Right lobe of liver (tissue), 6 donors: Measurements from ENCODE around the gene PLXNC1. TPM values are rescaled to one million over a fixed set of nuclear protein-coding genes. Genes with fewer than 3 reads are reported as not detected.
A peak's percentile ranks its signal among the peaks of the same experiment; 100 is the strongest.

ENCODE experiments used
- ATAC-seq, 4 donors: fragments of 200-7000 bp; cut with Tn5 transposase; one replicate each; pipeline ENCODE4 v1.9.1; 2020; ENCODE audit warnings: mild to moderate bottlenecking in 4 of 4, moderate library complexity in 4 of 4
- DNase-seq, 3 donors: peaks; one replicate each; pipeline ENCODE4 v3.0.0-alpha.2; 2020
- H3K27ac ChIP-seq, 3 donors: fragments of 200-600 bp; one replicate each; pipeline ENCODE4 v1.8.0; 2022
- H3K27me3 ChIP-seq, 2 donors: fragments of 200-600 bp; one replicate each; pipeline ENCODE4 v1.8.0; 2022
- H3K36me3 ChIP-seq, 4 donors: fragments of 200-600 bp; sonication (generic) in 1 of 4; one replicate each; pipeline versions ENCODE4 v1.5.1 to v1.8.0; 2017 to 2022; ENCODE audit warnings: control low read depth in 1 of 4
- H3K4me1 ChIP-seq, 4 donors: fragments of 200-600 bp; sonication (generic) in 1 of 4; one replicate each; pipeline versions ENCODE4 v1.5.1 to v1.8.0; 2017 to 2022; ENCODE audit warnings: control low read depth in 1 of 4
- H3K4me3 ChIP-seq, 3 donors: fragments of 200-600 bp; one replicate each; pipeline ENCODE4 v1.8.0; 2022
- H3K9me3 ChIP-seq, 4 donors: fragments of 200-600 bp; sonication (generic) in 1 of 4; one replicate each; pipeline versions ENCODE4 v1.5.1 to v1.8.0; 2017 to 2022; ENCODE audit warnings: control low read depth in 1 of 4
- CTCF ChIP-seq, 4 donors: fragments of 200-600 bp in 3 of 4; fragments of 450-650 bp in 1 of 4; IDR thresholded peaks; one replicate each; pipeline versions ENCODE4 v1.5.1 to v1.8.0; 2016 to 2022; ENCODE audit warnings: antibody characterized with exemption in 4 of 4, mild to moderate bottlenecking in 2 of 4
- POLR2A ChIP-seq: fragments of 450-650 bp; IDR thresholded peaks from one replicate; pipeline ENCODE4 v1.6.1; 2017; ENCODE audit warnings: antibody characterized with exemption, mild to moderate bottlenecking
- WGBS: methylation state at CpG from one replicate; pipeline ENCODE4 v1.1.6; 2018; ENCODE audit warnings: low coverage, low lambda C conversion rate; ENCODE audit not compliant: insufficient coverage; ENCODE audit errors: missing lambda C conversion rate; 5-methylcytosine and 5-hydroxymethylcytosine counted together
- intact Hi-C, 2 donors: fragments of 100-400 bp; cut with DNase I; formaldehyde crosslinking; loops; one replicate each; pipeline versions ENCODE4 v1.11.2 to v1.14.1; 2022
- total RNA-seq, 6 experiments: library from RNA; depleted of rRNA in 2 of 6; stranded (reverse); fragments of >200 nt in 2 of 6; fragmentation: NEBNext Ultra II Directional in 3 of 6; extraction: Animal tissue kit (Norgen Biotek cat#: 25700) in 3 of 6; gene quantifications; one replicate each; pipeline versions ENCODE4 v1.1.0 to v1.2.4, GENCODE V29; 2016 to 2023
- donor health status: DM: no; HTN: yes; CAD: no.
- donor health status: DM: no; HTN: no; CAD: no.
- donor health status: DM: no; HTN: no; CAD: no.
- donor health status: DM: no; HTN: yes; CAD: no.
- donor health status: DM: no; HTN: yes; CAD: no.

PLXNC1 gene
- total RNA-seq, 6 experiments from 2014 or later, result 1.6 to 7.0 (median 3.5) TPM

DNA sequence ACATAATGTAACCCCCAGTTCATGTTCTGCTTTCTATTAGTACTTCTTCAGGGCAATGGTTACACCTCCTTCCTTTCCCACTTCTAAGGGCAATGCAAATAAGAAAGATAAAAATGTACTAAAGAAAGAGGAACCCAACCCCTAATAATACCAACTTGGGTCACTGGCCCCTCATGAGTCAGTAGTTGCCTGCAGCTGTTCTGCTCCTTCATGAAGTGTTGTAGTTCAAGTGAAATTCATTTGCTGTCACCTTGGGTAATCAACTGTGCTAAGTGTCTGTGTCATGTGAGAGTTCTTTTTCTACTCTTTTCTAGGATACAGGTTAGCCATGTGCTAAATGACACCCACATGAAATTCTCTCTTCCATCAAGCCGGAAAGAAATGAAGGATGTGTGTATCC lies 91.8 kb downstream of the PLXNC1 start:
- peak in 2 of 4 donors; percentile 60 to 67 for ATAC-seq
- H3K36me3 ChIP-seq, result no peaks in the 10 kb centered on the region
- H3K9me3 ChIP-seq, result no peaks in the 10 kb centered on the region
- TF ChIP-seq CTCF (IDR thresholded peaks at IDR 0.05) (no peak), POLR2A (no peak)
- intact Hi-C loops, result no loop called here
- H3K4me3 ChIP-seq, result no peak overlapping the region
- 100% methylated on average over 1 of the region's 1 CpG for WGBS
- DNase-seq, result no peak
- no peaks in the 10 kb centered on the region for H3K4me1 ChIP-seq
- no peaks in the 10 kb centered on the region for H3K27me3 ChIP-seq
- H3K27ac ChIP-seq, result no peak overlapping the region

DNA sequence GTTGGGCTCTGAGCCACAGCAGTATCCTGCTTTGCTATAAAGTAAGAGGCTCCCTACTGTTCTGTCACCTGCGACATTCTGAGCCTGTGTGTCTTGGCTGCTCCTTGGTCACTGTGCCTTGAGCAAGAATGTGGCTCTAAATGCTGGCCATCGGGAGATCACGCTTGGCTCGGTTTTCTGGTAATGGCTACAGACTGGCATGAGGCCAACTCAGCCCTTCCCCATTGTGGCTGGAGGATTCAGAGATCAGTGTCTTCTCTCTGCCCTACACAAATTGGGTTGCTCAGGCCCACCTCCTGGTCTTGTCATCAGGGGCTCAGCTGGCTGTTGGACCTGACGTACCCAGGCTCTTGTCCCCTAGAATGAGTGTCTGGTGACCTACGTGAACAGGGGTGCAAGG lies 94.5 kb downstream of the PLXNC1 start:
- DNase-seq (peak in 1 of 3 donors; percentile 25), ATAC-seq (peak in 1 of 4 donors; percentile 11)
- intact Hi-C loops, result no loop called here
- Histone ChIP-seq H3K4me3 (no peak overlapping the region), H3K4me1 (no peaks in the 10 kb centered on the region), H3K27me3 (no peaks in the 10 kb centered on the region), H3K36me3 (no peaks in the 10 kb centered on the region), H3K9me3 (no peaks in the 10 kb centered on the region), H3K27ac (no peak overlapping the region)
- TF ChIP-seq CTCF (IDR thresholded peaks at IDR 0.05) (no peak), POLR2A (no peak)
- 17% methylated on average over 1 of the region's 6 CpGs for WGBS

DNA sequence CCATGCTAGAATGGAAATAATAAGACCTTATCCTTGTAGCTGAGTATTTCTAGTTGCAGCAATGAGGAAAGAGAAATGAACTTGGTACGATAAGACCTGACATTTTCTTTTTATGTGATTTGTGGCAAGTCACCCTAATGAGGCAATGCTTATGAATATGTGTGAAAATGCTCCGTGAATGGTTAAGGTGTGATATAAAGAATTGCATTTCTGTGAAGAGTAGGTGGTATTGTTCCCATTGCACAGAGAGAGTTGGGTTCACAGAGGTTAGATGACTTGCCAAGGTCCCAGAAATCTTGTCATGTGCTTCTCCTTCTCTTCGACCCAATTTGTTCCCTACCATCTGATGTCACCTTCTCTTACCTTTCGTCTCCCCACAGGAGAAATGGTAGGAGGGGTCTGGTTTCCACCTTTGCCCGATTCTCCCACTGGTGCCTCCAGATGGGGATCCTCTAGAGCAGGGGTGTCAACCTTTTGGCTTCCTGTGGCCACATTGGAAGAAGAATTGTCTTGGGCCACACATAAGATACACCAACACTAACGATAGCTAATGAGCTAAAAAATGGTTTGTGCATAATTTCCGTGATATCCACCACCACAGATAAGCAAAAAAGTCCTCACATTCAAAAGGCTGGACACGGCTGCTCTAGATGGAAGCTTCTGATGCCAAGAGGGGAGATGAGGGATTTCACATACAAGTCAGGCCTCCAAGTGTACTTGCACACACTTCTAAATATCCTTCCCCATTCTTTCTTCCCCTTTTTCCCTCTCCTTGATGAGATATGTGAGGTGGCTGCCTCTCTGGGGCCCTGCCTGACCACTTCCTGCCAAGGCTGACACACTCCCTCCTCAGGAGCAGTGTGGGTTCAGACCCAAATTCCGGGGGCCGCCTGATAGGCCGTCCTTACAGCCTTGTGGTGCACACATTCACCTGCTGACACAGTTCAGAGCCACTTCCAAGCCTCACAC lies 96.1 kb downstream of the PLXNC1 start:
- H3K4me3 ChIP-seq, result no peak overlapping the region
- no peaks in the 10 kb centered on the region for H3K27me3 ChIP-seq
- DNase-seq (peak in 2 of 3 donors; percentile 37 to 60), ATAC-seq (peak; percentile 61 to 67 (median 65))
- H3K9me3 ChIP-seq, result no peaks in the 10 kb centered on the region
- no peak for TF ChIP-seq CTCF (IDR thresholded peaks at IDR 0.05)
- TF ChIP-seq POLR2A, result no peak
- WGBS, result 54% methylated on average over 11 of the region's 11 CpGs
- no peaks in the 10 kb centered on the region for H3K4me1 ChIP-seq
- intact Hi-C loops, result no loop called here
- H3K36me3 ChIP-seq, result no peaks in the 10 kb centered on the region
- H3K27ac ChIP-seq, result no peak overlapping the region

DNA sequence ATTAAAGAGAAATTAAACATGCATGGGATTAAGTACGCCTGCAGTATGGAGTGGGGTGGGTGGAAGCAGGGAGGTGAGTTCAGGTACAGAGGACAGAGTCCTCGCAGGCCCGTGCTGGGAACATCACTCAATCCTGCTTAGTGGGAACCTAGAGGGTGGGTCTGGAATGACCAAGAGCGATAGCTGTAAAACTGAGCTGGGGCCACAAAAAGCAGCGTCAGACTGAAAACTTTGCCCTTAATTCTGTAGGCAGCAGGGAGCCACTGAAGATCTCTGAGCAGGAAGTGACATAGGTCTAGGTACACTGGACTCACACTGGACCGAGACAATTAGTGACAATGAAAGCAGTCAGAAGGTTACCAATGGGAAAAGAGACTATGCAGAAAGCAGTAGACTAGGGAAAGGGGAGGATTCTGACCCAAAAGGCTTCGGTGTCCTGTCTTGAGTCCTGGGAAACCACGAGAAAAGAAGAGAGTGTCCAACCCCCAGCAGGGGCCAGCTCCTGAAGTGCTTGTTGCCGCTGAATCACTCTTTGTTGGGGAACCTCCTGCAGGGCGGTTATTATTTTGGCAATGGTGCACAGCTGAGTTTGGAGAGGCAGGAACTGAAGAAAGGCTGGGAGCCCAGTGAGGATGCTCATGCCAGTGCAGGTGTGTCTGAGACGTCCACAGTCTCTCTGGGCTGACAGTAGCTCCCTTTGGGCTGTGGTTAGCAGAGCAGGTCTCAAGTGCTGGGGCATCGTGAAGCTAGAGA lies 97.4 kb downstream of the PLXNC1 start:
- Histone ChIP-seq H3K27ac (no peak overlapping the region), H3K36me3 (no peaks in the 10 kb centered on the region), H3K9me3 (no peaks in the 10 kb centered on the region), H3K4me1 (no peaks in the 10 kb centered on the region), H3K4me3 (no peak overlapping the region), H3K27me3 (no peaks in the 10 kb centered on the region)
- no peak for TF ChIP-seq POLR2A
- TF ChIP-seq CTCF (IDR thresholded peaks at IDR 0.05), result no peak
- intact Hi-C loops, result no loop called here
- no peak for ATAC-seq
- 71% methylated on average over 11 of the region's 12 CpGs for WGBS
- no peak for DNase-seq
